ENCODE data around the gene JUN. TPM values are rescaled to one million over a fixed set of nuclear protein-coding genes. Genes with fewer than 3 reads are reported as not detected.

The JUN gene
- polyA plus RNA-seq, 1 donor from 2014 or later: 124 TPM

DNA sequence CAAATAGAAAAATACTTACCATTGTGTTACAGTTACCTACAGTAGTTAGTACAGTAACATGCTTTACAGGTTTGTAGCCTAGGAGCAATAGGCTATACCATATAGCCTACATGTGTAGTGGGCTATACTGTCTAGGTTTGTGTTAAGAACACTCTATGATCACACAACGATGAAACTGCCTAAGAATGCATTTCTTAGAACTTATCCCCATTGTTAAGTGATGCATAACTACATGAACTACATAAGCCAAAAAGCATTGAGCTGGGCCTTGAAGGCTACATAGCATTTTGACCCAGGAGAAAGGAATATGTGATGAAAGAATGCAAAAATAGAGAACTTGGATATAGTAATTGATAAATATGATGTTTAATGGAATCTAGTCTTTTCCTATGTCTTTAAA is 46.4 kb upstream of the JUN start:
- no peak overlapping the region for H3K4me3 ChIP-seq (ENCODE audit: low read length)
- H3K9me3 ChIP-seq (ENCODE audit: low read length): peaks cover 6% of the 10 kb centered on the region
- H3K36me3 ChIP-seq (ENCODE audit: insufficient read depth, low read length): no peaks in the 10 kb centered on the region
- H3F3A ChIP-seq (ENCODE audit: insufficient read depth, low read length, poor library complexity, severe bottlenecking): no peaks in the 10 kb centered on the region
- TF ChIP-seq EZH2 (IDR thresholded peaks at IDR 0.05; ENCODE audit: borderline replicate concordance, insufficient read depth, low read length, poor library complexity, severe bottlenecking) (no peak), MXI1 (conservative IDR thresholded peaks at IDR 0.05; ENCODE audit: poor library complexity, severe bottlenecking) (no peak), RAD21 (conservative IDR thresholded peaks at IDR 0.05) (no peak), SMC3 (conservative IDR thresholded peaks at IDR 0.05; ENCODE audit: poor library complexity) (no peak), CTCF (IDR thresholded peaks at IDR 0.05; ENCODE audit: poor library complexity, severe bottlenecking) (no peak), REST (IDR thresholded peaks at IDR 0.05; ENCODE audit: borderline replicate concordance) (no peak), EP300 (conservative IDR thresholded peaks at IDR 0.05; ENCODE audit: poor library complexity, severe bottlenecking) (no peak), POLR2AphosphoS5 (IDR thresholded peaks at IDR 0.05) (no peak), TAF1 (IDR thresholded peaks at IDR 0.05; ENCODE audit: low read depth) (no peak)
- H3K79me2 ChIP-seq (replicated peaks; ENCODE audit: insufficient read depth, low read length): no peaks in the 10 kb centered on the region
- H3K9me2 ChIP-seq (ENCODE audit: insufficient read depth, low read length): no peaks in the 10 kb centered on the region
- H3K4me2 ChIP-seq (ENCODE audit: low read length): no peak overlapping the region
- no peak overlapping the region for H3K27ac ChIP-seq (ENCODE audit: low read length)
- no peak overlapping the region for H3K9ac ChIP-seq (ENCODE audit: low read length)
- no peak overlapping the region for H2AFZ ChIP-seq (ENCODE audit: low read depth, low read length)
- no peaks in the 10 kb centered on the region for H4K20me1 ChIP-seq (ENCODE audit: insufficient read depth)
- no peaks in the 10 kb centered on the region for H3K27me3 ChIP-seq (ENCODE audit: insufficient read depth, low read depth, low read length)

DNA sequence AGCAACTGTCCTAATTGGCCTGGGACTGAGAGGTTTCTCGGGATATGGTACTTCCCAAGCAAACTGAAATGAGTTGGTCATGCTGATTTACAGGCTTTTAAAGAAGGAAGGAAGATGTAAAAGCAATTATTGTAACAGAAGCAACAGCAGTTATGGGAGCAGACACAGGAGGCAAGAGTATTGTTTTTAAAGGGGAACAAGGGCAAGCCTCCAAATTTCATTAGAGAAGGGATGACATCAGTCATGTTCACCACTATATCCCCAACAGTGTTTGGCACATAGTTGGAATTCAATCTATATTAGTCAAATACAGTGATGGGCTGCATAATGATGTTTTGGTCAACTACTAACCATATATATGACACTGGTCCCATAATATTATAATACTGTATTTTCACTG is 46.0 kb upstream of the JUN start:
- Histone ChIP-seq H3K36me3 (ENCODE audit: insufficient read depth, low read length) (no peaks in the 10 kb centered on the region), H3K27ac (ENCODE audit: low read length) (no peak overlapping the region), H3K9me2 (ENCODE audit: insufficient read depth, low read length) (no peaks in the 10 kb centered on the region), H3K27me3 (ENCODE audit: insufficient read depth, low read depth, low read length) (no peaks in the 10 kb centered on the region), H3K9me3 (ENCODE audit: low read length) (peaks cover 6% of the 10 kb centered on the region), H3K4me3 (ENCODE audit: low read length) (no peak overlapping the region), H3K9ac (ENCODE audit: low read length) (no peak overlapping the region), H3F3A (ENCODE audit: insufficient read depth, low read length, poor library complexity, severe bottlenecking) (no peaks in the 10 kb centered on the region), H2AFZ (ENCODE audit: low read depth, low read length) (no peak overlapping the region), H4K20me1 (ENCODE audit: insufficient read depth) (no peaks in the 10 kb centered on the region), H3K4me2 (ENCODE audit: low read length) (no peak overlapping the region), H3K79me2 (replicated peaks; ENCODE audit: insufficient read depth, low read length) (no peaks in the 10 kb centered on the region)
- no peak for TF ChIP-seq SMC3 (conservative IDR thresholded peaks at IDR 0.05; ENCODE audit: poor library complexity)
- TF ChIP-seq MXI1 (conservative IDR thresholded peaks at IDR 0.05; ENCODE audit: poor library complexity, severe bottlenecking): no peak
- TF ChIP-seq REST (IDR thresholded peaks at IDR 0.05; ENCODE audit: borderline replicate concordance): no peak
- TF ChIP-seq EZH2 (IDR thresholded peaks at IDR 0.05; ENCODE audit: borderline replicate concordance, insufficient read depth, low read length, poor library complexity, severe bottlenecking): no peak
- no peak for TF ChIP-seq CTCF (IDR thresholded peaks at IDR 0.05; ENCODE audit: poor library complexity, severe bottlenecking)
- TF ChIP-seq EP300 (conservative IDR thresholded peaks at IDR 0.05; ENCODE audit: poor library complexity, severe bottlenecking): no peak
- no peak for TF ChIP-seq TAF1 (IDR thresholded peaks at IDR 0.05; ENCODE audit: low read depth)
- TF ChIP-seq POLR2AphosphoS5 (IDR thresholded peaks at IDR 0.05): no peak
- TF ChIP-seq RAD21 (conservative IDR thresholded peaks at IDR 0.05): no peak

All from neural cell (in vitro differentiated cells).